IPS-20b (cell line): ENCODE measurements around the gene IGSF8.

Experiments
- H3K27ac ChIP-seq: one replicate; pipeline ENCODE4 v1.5.1; 2013; ENCODE audit warnings: low read length
- H3K27me3 ChIP-seq: 2 replicates; pipeline ENCODE4 v1.6.1; 2013; ENCODE audit warnings: mild to moderate bottlenecking, low read length, inconsistent platforms; ENCODE audit not compliant: insufficient read depth
- H3K36me3 ChIP-seq: 2 replicates; pipeline ENCODE4 v1.6.1; 2013; ENCODE audit warnings: low read depth, mild to moderate bottlenecking, inconsistent platforms, low read length, moderate library complexity; ENCODE audit not compliant: insufficient read depth
- H3K4me1 ChIP-seq: 2 replicates; pipeline ENCODE4 v1.6.1; 2013; ENCODE audit warnings: mild to moderate bottlenecking, control low read depth, inconsistent platforms, low read length, moderate library complexity; ENCODE audit not compliant: insufficient read depth
- H3K4me3 ChIP-seq: 2 replicates; pipeline ENCODE4 v1.5.1; 2013; ENCODE audit warnings: mild to moderate bottlenecking, low read length, inconsistent platforms
- H3K9ac ChIP-seq: 2 replicates; pipeline ENCODE4 v1.6.1; 2013; ENCODE audit warnings: low read depth, mild to moderate bottlenecking, inconsistent platforms, low read length, moderate library complexity
- H3K9me3 ChIP-seq: 2 replicates; pipeline ENCODE4 v1.6.1; 2013; ENCODE audit warnings: mild to moderate bottlenecking, low read depth, low read length, inconsistent platforms; ENCODE audit not compliant: insufficient read depth

The IGSF8 gene

DNA sequence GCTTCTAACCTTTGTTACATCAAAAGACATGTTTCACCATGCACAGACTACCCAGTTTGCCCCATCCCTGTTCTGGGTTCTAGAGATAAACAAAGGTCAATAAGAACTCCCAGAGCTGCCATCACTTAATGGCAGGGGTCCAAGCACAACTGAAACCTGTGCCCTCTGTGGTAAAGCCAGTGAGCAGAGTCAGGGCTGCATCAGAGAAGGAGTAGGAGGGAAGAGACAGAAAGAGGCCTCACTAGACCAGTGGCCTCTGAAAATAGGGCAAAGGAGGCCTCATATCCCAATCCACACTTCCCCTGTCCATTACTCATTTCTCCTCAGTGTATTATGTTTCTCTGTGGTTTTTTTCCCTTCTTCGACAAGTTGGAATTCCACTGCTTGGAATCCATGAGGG is 27.3 kb upstream of the IGSF8 start:
- Histone ChIP-seq H3K36me3 (peaks cover 96% of the 10 kb centered on the region), H3K4me1 (peaks cover 5% of the 10 kb centered on the region), H3K27ac (no peak overlapping the region), H3K9me3 (no peaks in the 10 kb centered on the region), H3K4me3 (no peak overlapping the region), H3K9ac (no peak overlapping the region), H3K27me3 (no peaks in the 10 kb centered on the region)

GRCh38 chr1:160124705-160125478 is 26.5 kb upstream of the IGSF8 start:
- Histone ChIP-seq H3K36me3 (peaks cover 88% of the 10 kb centered on the region), H3K4me1 (peaks cover 5% of the 10 kb centered on the region), H3K27me3 (no peaks in the 10 kb centered on the region), H3K4me3 (no peak overlapping the region), H3K9me3 (no peaks in the 10 kb centered on the region), H3K27ac (no peak overlapping the region), H3K9ac (no peak overlapping the region)

GRCh38 chr1:160123726-160124125 is 25.3 kb upstream of the IGSF8 start:
- Histone ChIP-seq H3K27me3 (no peaks in the 10 kb centered on the region), H3K4me3 (no peak overlapping the region), H3K9me3 (no peaks in the 10 kb centered on the region), H3K36me3 (peaks cover 79% of the 10 kb centered on the region), H3K27ac (no peak overlapping the region), H3K4me1 (peaks cover 5% of the 10 kb centered on the region), H3K9ac (no peak overlapping the region)

DNA sequence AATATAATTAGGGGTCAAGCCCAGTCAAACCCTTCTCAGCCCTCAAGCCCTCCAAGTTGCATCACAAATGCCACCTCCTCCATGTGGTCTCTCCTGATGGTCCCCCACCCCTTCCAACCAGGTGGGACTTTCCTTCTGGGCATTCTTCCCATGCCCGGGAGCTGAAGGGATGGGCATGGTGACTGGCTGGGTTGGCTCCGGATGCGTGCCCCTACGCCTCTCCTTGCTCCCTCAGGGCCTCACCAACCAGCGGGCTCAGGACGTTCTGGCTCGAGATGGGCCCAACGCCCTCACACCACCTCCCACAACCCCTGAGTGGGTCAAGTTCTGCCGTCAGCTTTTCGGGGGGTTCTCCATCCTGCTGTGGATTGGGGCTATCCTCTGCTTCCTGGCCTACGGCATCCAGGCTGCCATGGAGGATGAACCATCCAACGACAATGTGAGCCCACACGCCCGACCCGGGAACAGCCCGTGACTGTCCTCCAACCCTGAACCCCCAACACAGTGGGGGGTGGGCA is 24.6 kb upstream of the IGSF8 start:
- Histone ChIP-seq H3K36me3 (peaks cover 74% of the 10 kb centered on the region), H3K4me3 (no peak overlapping the region), H3K9me3 (no peaks in the 10 kb centered on the region), H3K27ac (no peak overlapping the region), H3K4me1 (peaks cover 11% of the 10 kb centered on the region), H3K27me3 (no peaks in the 10 kb centered on the region), H3K9ac (no peak overlapping the region)

DNA sequence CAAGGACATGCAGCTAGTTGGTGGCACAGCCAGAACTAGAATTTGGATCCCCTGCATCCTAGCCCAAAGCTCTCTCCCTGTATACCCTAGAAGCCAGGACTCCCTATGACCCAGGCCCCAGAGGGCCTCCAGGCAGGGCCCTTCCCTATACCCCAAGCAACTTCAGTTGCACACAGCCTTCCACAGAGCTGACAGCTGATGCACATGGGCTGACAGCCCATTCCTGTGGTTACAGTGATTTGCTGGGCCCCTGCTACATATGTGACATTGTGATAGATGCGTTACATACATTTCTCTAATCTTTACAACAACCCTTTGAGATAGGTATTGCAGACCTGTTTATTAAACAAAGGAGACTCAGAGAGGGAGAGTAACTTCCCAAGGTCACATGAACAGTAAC is 23.0 kb upstream of the IGSF8 start:
- H3K4me3 ChIP-seq: no peak overlapping the region
- H3K36me3 ChIP-seq: peaks cover 57% of the 10 kb centered on the region
- H3K4me1 ChIP-seq: peaks cover 26% of the 10 kb centered on the region
- H3K27ac ChIP-seq: no peak overlapping the region
- no peaks in the 10 kb centered on the region for H3K27me3 ChIP-seq
- H3K9me3 ChIP-seq: no peaks in the 10 kb centered on the region
- H3K9ac ChIP-seq: no peak overlapping the region

- H3K9ac ChIP-seq: no peak overlapping the region
- no peak overlapping the region for H3K27ac ChIP-seq
- H3K4me1 ChIP-seq: peaks cover 28% of the 10 kb centered on the region
Measured at GRCh38 chr1:160120797-160121196, 22.4 kb upstream of the IGSF8 start.

GRCh38 chr1:160118928-160119327 is 20.5 kb upstream of the IGSF8 start:
- Histone ChIP-seq H3K9ac (no peak overlapping the region), H3K27me3 (no peaks in the 10 kb centered on the region), H3K4me1 (peaks cover 27% of the 10 kb centered on the region), H3K4me3 (no peak overlapping the region), H3K9me3 (no peaks in the 10 kb centered on the region), H3K36me3 (peaks cover 33% of the 10 kb centered on the region), H3K27ac (no peak overlapping the region)

More at GRCh38 chr1:160120797-160121196, 22.4 kb upstream of the IGSF8 start:
- H3K4me3 ChIP-seq: no peak overlapping the region
- no peaks in the 10 kb centered on the region for H3K27me3 ChIP-seq
- H3K9me3 ChIP-seq: no peaks in the 10 kb centered on the region
- H3K36me3 ChIP-seq: peaks cover 52% of the 10 kb centered on the region

DNA sequence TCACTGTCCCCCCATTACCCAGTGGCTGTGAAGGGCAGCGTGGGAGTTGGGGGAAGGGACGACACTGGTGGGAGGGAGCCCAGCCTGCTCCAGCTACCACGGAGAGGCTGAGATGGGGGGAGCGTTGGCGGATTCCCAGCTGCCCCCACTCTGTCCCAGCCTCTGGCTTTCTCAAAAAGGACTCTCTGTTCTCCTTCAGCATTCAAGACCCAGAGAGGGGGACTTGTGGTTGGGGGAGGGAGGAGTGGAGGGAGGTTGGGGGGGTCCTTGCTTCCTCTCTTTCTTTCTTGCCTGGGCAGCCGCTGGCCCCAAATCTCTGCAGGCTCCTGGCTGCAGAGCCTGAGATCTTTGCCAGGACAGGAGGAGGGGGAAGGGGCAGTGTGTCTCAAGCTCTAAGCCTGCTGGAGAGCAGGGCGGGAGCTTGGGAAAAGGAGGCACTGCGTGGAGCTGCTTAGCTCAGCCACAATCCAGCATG is 19.3 kb upstream of the IGSF8 start:
- no peaks in the 10 kb centered on the region for H3K27me3 ChIP-seq
- peak overlapping the region; percentile 48; the same call in 1 of the 2 replicates for H3K9ac ChIP-seq
- H3K36me3 ChIP-seq: peaks cover 21% of the 10 kb centered on the region
- H3K27ac ChIP-seq: peak overlapping the region; percentile 16
- H3K9me3 ChIP-seq: no peaks in the 10 kb centered on the region
- H3K4me3 ChIP-seq: peak overlapping the region; percentile 63; the same call in 1 of the 2 replicates
- peaks cover 31% of the 10 kb centered on the region for H3K4me1 ChIP-seq

- Histone ChIP-seq H3K4me1 (peaks cover 31% of the 10 kb centered on the region), H3K27ac (peak overlapping the region; percentile 16), H3K9ac (peak overlapping the region; percentile 48; the same call in 1 of the 2 replicates), H3K4me3 (peak overlapping the region; percentile 63; the same call in 1 of the 2 replicates), H3K27me3 (no peaks in the 10 kb centered on the region), H3K36me3 (peaks cover 17% of the 10 kb centered on the region), H3K9me3 (no peaks in the 10 kb centered on the region)
Measured at GRCh38 chr1:160117300-160117699, 18.9 kb upstream of the IGSF8 start.

- Histone ChIP-seq H3K9me3 (no peaks in the 10 kb centered on the region), H3K27ac (no peak overlapping the region), H3K4me1 (peaks cover 31% of the 10 kb centered on the region), H3K36me3 (peaks cover 11% of the 10 kb centered on the region), H3K9ac (peak overlapping the region; percentile 48; the same call in 1 of the 2 replicates), H3K27me3 (no peaks in the 10 kb centered on the region), H3K4me3 (peak overlapping the region; percentile 63)
Measured at GRCh38 chr1:160116283-160117147, 18.1 kb upstream of the IGSF8 start.

DNA sequence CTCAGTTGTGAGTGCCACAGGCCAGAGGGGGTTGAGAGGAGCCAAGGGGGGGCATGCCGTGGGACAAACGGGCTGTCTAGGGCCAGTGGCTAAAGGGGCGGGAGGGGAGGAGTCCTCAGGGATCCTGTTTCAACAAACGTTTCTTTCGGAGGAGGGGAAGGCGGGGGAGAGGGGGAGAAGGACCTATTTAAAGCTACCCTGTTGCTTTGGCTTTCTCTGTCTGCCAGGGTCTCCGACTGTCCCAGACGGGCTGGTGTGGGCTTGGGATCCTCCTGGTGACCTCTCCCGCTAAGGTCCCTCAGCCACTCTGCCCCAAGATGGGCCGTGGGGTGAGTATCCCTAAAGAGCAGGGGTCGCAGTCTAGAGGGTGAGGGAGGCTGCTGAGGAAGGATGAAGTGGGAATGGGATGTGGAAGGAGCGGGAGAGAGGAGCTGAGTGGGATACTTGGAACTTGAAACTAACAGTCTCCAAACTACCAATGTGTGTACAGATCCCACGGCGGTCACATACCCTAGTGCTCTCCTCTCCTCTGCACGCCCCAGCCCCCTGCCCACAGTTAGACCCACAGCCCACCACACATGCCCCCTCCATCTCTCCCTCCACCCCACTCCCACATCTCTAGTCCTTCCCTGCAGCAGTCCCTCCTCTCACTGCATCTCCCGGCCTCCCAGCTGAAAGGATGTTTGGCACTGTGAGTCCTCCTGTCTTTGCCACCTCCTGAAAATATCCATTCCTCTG is 17.3 kb upstream of the IGSF8 start, which contains the start of gene ATP1A2:
ATP1A2 (plus strand) TSS at position 215 of the 738 bp plus-strand sequence; CDS start at position 318, 103 bp downstream.
- H3K9ac ChIP-seq: peak within 1 kb of the TSS; percentile 48; the same call in 1 of the 2 replicates

More for the DNA sequence above, 17.3 kb upstream of the IGSF8 start, which contains the start of gene ATP1A2:
- Histone ChIP-seq H3K27me3 (no peaks in the 10 kb centered on the region), H3K27ac (no peak within 1 kb of the TSS), H3K4me3 (peak within 1 kb of the TSS; percentile 63), H3K9me3 (no peaks in the 10 kb centered on the region), H3K4me1 (peaks cover 31% of the 10 kb centered on the region), H3K36me3 (peaks cover 4% of the 10 kb centered on the region; the same call in 1 of the 2 replicates)
